HL-60 (cell line): ENCODE results near the gene CADM1.

Experiments used
- CTCF ChIP-seq: IDR thresholded peaks from one replicate; pipeline ENCODE4 v1.5.1; 2011; ENCODE audit warnings: low read length, control low read depth, inconsistent platforms; ENCODE audit not compliant: insufficient read depth
- GABPA ChIP-seq: IDR thresholded peaks from 2 replicates; pipeline ENCODE4 v1.6.1; 2012; ENCODE audit warnings: low read depth
- POLR2AphosphoS5 ChIP-seq: IDR thresholded peaks from 2 replicates; pipeline ENCODE4 v1.6.1; 2012; ENCODE audit warnings: low read depth
- SPI1 ChIP-seq: IDR thresholded peaks from 2 replicates; pipeline ENCODE4 v1.6.1; 2012; ENCODE audit warnings: low read depth, mild to moderate bottlenecking, borderline replicate concordance
- TF ChIP-seq, protein P1 (sequence below): IDR thresholded peaks from 2 replicates; pipeline ENCODE4 v1.6.1; 2012; ENCODE audit warnings: low read depth; ENCODE audit not compliant: insufficient replicate concordance

- TF ChIP-seq CTCF, result no peak
- TF ChIP-seq GABPA, result no peak
- TF ChIP-seq POLR2AphosphoS5, result no peak
- TF ChIP-seq, protein P1, sequence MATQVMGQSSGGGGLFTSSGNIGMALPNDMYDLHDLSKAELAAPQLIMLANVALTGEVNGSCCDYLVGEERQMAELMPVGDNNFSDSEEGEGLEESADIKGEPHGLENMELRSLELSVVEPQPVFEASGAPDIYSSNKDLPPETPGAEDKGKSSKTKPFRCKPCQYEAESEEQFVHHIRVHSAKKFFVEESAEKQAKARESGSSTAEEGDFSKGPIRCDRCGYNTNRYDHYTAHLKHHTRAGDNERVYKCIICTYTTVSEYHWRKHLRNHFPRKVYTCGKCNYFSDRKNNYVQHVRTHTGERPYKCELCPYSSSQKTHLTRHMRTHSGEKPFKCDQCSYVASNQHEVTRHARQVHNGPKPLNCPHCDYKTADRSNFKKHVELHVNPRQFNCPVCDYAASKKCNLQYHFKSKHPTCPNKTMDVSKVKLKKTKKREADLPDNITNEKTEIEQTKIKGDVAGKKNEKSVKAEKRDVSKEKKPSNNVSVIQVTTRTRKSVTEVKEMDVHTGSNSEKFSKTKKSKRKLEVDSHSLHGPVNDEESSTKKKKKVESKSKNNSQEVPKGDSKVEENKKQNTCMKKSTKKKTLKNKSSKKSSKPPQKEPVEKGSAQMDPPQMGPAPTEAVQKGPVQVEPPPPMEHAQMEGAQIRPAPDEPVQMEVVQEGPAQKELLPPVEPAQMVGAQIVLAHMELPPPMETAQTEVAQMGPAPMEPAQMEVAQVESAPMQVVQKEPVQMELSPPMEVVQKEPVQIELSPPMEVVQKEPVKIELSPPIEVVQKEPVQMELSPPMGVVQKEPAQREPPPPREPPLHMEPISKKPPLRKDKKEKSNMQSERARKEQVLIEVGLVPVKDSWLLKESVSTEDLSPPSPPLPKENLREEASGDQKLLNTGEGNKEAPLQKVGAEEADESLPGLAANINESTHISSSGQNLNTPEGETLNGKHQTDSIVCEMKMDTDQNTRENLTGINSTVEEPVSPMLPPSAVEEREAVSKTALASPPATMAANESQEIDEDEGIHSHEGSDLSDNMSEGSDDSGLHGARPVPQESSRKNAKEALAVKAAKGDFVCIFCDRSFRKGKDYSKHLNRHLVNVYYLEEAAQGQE, result no peak
- no peak for TF ChIP-seq SPI1
These were observed 381.9 kb downstream of the CADM1 start for GRCh38 chr11:115122274-115122673.
